Adrenal gland (tissue), 5 donors: ENCODE data around the gene INHBB.

ENCODE experiments used
- CTCF ChIP-seq, 6 experiments: fragments of 450-650 bp in 4 of 6; fragments of 200-600 bp in 2 of 6; sonication (generic) in 1 of 6; IDR thresholded peaks; 1 replicate in 5 of 6; 2 replicates in 1 of 6; pipeline versions ENCODE4 v1.5.1 to v1.8.0; 2016 to 2021; ENCODE audit warnings: antibody characterized with exemption in 6 of 6, mild to moderate bottlenecking in 2 of 6, moderate library complexity in 1 of 6
- POLR2A ChIP-seq, 2 donors: fragments of 450-650 bp; IDR thresholded peaks; one replicate each; pipeline ENCODE4 v1.6.1; 2017; ENCODE audit warnings: antibody characterized with exemption in 2 of 2, mild to moderate bottlenecking in 2 of 2, moderate library complexity in 1 of 2
- donor health status: DM: no; HTN: no; CAD: no.

GRCh38 chr2:120357768-120358167, 11.8 kb downstream of the INHBB start:
- no peak for TF ChIP-seq POLR2A (IDR thresholded peaks at IDR 0.05)
- TF ChIP-seq CTCF (IDR thresholded peaks at IDR 0.05): no peak
